Measurements from ENCODE around the gene CDON.

- TF ChIP-seq, protein P1, sequence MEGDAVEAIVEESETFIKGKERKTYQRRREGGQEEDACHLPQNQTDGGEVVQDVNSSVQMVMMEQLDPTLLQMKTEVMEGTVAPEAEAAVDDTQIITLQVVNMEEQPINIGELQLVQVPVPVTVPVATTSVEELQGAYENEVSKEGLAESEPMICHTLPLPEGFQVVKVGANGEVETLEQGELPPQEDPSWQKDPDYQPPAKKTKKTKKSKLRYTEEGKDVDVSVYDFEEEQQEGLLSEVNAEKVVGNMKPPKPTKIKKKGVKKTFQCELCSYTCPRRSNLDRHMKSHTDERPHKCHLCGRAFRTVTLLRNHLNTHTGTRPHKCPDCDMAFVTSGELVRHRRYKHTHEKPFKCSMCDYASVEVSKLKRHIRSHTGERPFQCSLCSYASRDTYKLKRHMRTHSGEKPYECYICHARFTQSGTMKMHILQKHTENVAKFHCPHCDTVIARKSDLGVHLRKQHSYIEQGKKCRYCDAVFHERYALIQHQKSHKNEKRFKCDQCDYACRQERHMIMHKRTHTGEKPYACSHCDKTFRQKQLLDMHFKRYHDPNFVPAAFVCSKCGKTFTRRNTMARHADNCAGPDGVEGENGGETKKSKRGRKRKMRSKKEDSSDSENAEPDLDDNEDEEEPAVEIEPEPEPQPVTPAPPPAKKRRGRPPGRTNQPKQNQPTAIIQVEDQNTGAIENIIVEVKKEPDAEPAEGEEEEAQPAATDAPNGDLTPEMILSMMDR (IDR thresholded peaks at IDR 0.05; ENCODE audit: low read depth, low read length, poor library complexity, severe bottlenecking), result no peak
- no peak for TF ChIP-seq EZH2phosphoT487 (IDR thresholded peaks at IDR 0.05; ENCODE audit: borderline replicate concordance, low read length)
Measured at GRCh38 chr11:126007238-126007637, 55.4 kb downstream of the CDON start.

All from DOHH2 (cell line).